ENCODE data around the gene CNNM4.

DNA sequence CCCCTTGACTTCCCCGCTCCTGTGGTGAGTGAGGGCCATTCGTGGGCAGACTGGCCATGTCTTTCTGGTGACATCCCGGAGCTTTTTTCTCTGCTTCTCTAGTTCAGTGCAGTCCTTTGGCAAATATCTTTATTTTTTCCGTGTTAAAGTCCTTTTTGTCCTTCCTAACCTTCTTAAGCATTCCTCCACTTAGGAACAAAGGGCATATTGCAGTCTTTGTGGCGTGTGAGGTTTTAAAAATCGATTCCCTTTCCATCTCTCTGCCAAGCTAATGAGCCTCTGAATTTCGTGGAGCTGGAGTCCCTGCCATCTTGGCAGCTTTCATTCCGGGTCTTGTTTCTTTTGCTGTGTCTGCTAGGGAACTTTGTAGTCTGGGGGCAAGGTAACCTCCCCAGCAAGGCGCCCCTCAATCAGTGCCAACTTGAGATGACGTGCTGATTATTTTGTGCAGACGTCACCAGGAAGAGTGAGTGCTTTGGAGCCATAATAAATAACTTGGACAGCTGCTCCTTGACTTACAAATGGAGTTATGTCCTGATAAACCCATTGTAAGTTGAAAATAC is 60.5 kb downstream of the CNNM4 start:
- TF ChIP-seq, protein P1, sequence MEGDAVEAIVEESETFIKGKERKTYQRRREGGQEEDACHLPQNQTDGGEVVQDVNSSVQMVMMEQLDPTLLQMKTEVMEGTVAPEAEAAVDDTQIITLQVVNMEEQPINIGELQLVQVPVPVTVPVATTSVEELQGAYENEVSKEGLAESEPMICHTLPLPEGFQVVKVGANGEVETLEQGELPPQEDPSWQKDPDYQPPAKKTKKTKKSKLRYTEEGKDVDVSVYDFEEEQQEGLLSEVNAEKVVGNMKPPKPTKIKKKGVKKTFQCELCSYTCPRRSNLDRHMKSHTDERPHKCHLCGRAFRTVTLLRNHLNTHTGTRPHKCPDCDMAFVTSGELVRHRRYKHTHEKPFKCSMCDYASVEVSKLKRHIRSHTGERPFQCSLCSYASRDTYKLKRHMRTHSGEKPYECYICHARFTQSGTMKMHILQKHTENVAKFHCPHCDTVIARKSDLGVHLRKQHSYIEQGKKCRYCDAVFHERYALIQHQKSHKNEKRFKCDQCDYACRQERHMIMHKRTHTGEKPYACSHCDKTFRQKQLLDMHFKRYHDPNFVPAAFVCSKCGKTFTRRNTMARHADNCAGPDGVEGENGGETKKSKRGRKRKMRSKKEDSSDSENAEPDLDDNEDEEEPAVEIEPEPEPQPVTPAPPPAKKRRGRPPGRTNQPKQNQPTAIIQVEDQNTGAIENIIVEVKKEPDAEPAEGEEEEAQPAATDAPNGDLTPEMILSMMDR (IDR thresholded peaks at IDR 0.05; ENCODE audit: borderline replicate concordance, extremely low read depth, low read length, poor library complexity, severe bottlenecking), result no peak
- TF ChIP-seq EZH2 (IDR thresholded peaks at IDR 0.05; ENCODE audit: borderline replicate concordance, low read depth, low read length, severe bottlenecking), result no peak

Data from DND-41 (cell line).